Measurements from ENCODE around the gene VASN. TPM values are rescaled to one million over a fixed set of nuclear protein-coding genes. Genes with fewer than 3 reads are reported as not detected.

The VASN gene
- total RNA-seq, 6 experiments from 2014 or later: 92.0 to 131 (median 103) TPM

DNA sequence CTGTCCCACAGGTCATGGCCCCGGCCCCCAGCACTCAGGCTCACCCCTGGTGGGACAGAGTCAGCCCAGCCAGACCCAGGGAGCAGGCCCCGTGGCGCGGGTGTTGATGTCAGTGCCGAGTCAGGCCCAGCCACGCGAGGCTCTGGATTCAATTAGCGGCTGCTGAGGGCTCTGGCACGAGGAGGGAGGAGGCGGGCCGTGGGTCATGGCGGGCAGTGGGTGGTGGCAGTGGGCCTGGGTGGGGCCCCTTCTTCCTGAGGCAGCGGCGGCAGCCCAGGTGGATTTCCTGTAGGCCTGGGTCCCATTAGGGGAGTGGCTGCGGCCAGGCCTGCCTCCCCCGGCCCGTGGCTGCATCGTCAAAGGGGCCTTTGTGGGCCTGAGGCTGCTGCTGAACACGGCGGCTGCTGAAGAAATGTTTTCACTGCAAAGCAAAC is 12.9 kb downstream of the VASN start:
- Mint-ChIP-seq H3K27me3 (ENCODE audit: insufficient read depth) (peaks cover 36% of the 10 kb centered on the region), H3K9me3 (peaks cover 6% of the 10 kb centered on the region; the same call in 1 of the 2 replicates), H3K36me3 (ENCODE audit: low read depth) (no peaks in the 10 kb centered on the region), H3K27ac (peak overlapping the region; percentile 89), H3K4me3 (0 out of 2 replicates have a peak overlapping the region, but pooled peaks have one; percentile 11), H3K4me1 (ENCODE audit: low read depth) (peaks cover 65% of the 10 kb centered on the region)
- peak; percentile 57 for DNase-seq
- no peak for TF ChIP-seq CTCF (IDR thresholded peaks at IDR 0.05)

DNA sequence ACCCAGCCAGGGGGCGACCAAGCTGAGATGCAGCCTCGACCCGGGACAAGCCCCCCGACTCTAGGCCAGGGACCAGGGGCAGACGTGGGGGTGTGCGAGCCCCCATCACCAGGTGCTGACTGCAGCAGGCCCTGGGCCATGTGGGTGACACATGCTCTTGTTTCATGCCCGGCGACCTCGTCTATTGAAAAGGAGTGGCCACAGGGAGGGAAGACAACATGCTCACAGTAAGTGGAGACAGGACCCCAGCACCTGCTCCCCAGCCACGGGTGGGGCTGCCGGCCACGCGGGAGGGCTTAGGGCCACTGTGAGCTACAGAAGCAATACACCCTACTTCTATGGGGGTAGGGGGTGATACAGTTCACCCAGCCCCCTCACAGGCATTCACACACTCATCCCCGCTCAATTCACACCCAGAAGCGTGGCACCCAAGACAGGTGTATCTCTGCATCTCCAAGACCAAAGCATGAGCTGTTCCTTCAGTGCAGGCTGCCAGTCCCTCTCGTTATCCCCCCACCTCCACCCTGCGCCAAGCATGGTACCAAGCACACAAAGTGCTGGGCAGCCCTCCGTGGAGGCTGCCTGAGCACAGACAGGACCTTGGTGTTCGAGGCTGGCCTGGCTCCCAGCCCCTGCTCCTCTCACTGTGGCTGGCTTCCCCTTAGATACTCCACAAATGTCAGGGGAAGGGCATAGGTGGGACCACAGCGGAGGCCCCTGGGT is 13.6 kb downstream of the VASN start:
- no peaks in the 10 kb centered on the region for H3K36me3 Mint-ChIP-seq (ENCODE audit: low read depth)
- peaks cover 6% of the 10 kb centered on the region; the same call in 1 of the 2 replicates for H3K9me3 Mint-ChIP-seq
- peak; percentile 38 for DNase-seq
- peak overlapping the region; percentile 89 for H3K27ac Mint-ChIP-seq
- no peak for TF ChIP-seq CTCF (IDR thresholded peaks at IDR 0.05)
- peak overlapping the region; percentile 15; the same call in 1 of the 2 replicates for H3K4me3 Mint-ChIP-seq
- H3K4me1 Mint-ChIP-seq (ENCODE audit: low read depth): peaks cover 63% of the 10 kb centered on the region
- H3K27me3 Mint-ChIP-seq (ENCODE audit: insufficient read depth): peaks cover 35% of the 10 kb centered on the region

- peaks cover 57% of the 10 kb centered on the region for H3K4me1 Mint-ChIP-seq (ENCODE audit: low read depth)
- H3K27me3 Mint-ChIP-seq (ENCODE audit: insufficient read depth): peaks cover 35% of the 10 kb centered on the region
- H3K27ac Mint-ChIP-seq: peak overlapping the region; percentile 89
- peak; percentile 35 for DNase-seq
- no peaks in the 10 kb centered on the region for H3K36me3 Mint-ChIP-seq (ENCODE audit: low read depth)
- H3K4me3 Mint-ChIP-seq: peak overlapping the region; percentile 45; the same call in 1 of the 2 replicates
- H3K9me3 Mint-ChIP-seq: peaks cover 6% of the 10 kb centered on the region; the same call in 1 of the 2 replicates
- no peak for TF ChIP-seq CTCF (IDR thresholded peaks at IDR 0.05)
These were observed 14.3 kb downstream of the VASN start for GRCh38 chr16:4385789-4386450.

DNA sequence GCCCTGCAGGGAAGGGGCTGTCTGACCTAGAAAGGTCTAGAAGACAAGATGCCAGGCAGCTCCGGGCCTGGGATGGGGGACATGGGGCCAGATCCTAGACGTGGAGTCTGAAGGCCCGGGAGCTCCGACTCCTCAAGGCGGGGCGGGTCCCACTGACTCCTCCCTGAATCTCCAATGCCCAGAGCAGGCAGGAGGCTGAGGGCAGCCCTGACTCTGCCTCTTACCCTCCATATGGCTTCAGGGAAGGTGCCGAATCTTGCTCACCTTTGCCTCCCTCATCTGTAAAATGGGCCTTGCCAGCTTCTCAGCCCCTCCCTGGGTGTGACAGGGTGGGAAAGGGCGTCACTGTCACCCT is 14.8 kb downstream of the VASN start:
- Mint-ChIP-seq H3K36me3 (ENCODE audit: low read depth) (no peaks in the 10 kb centered on the region), H3K4me3 (peak overlapping the region; percentile 63), H3K27me3 (ENCODE audit: insufficient read depth) (peaks cover 35% of the 10 kb centered on the region), H3K4me1 (ENCODE audit: low read depth) (peaks cover 57% of the 10 kb centered on the region), H3K27ac (peak overlapping the region; percentile 89), H3K9me3 (peaks cover 6% of the 10 kb centered on the region; the same call in 1 of the 2 replicates)
- TF ChIP-seq CTCF (IDR thresholded peaks at IDR 0.05): no peak
- peak; percentile 55 for DNase-seq

DNA sequence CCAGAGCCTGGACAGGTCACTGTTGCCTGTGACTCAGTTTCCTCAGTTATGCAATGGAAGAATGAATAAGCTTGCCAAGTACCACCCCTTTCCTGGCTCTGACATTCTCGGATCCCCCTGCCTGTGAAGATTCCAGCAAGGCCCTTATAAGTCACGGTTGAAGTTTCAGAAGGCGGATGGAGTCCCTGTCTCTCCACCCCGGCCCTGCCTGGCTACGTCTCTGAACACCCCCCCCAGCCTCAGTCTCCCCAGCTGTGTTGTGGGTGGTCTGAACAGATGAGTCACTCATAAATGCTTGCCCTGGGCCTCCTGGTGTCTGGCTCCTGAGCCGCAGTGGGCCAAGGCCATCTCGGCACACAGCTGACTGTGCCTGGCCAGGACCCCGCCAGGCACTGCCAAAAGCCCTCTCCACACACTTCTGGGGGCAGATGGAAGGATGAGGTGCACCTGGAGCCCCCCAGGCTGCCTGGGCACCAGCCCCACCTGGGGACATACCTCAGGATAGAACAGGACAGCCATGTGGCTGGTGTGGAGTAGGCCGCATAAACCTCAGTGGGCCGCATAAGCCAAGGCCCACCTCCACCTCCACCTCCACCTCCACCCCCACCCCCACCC is 15.4 kb downstream of the VASN start:
- DNase-seq: peak; percentile 12
- Mint-ChIP-seq H3K4me1 (ENCODE audit: low read depth) (peaks cover 58% of the 10 kb centered on the region), H3K9me3 (peaks cover 6% of the 10 kb centered on the region; the same call in 1 of the 2 replicates), H3K4me3 (peak overlapping the region; percentile 63), H3K27me3 (ENCODE audit: insufficient read depth) (peaks cover 35% of the 10 kb centered on the region), H3K36me3 (ENCODE audit: low read depth) (no peaks in the 10 kb centered on the region), H3K27ac (peak overlapping the region; percentile 89)
- no peak for TF ChIP-seq CTCF (IDR thresholded peaks at IDR 0.05)
